C4-2B (cell line): ENCODE data around the gene MTERF2.

Experiments
- CTCF ChIP-seq: fragments of 450-650 bp; conservative IDR thresholded peaks from 2 replicates; pipeline ENCODE4 v1.5.1; 2017; ENCODE audit warnings: mild to moderate bottlenecking
- ZFX ChIP-seq: fragments of 450-650 bp; IDR thresholded peaks from 2 replicates; pipeline ENCODE4 v1.6.1; 2017

- TF ChIP-seq CTCF (no peak), ZFX (no peak)
Observed at GRCh38 chr12:107032266-107032665, 45.3 kb upstream of the MTERF2 start.
